ENCODE data around the gene ABCA10.
A peak's percentile ranks its signal among the peaks of the same experiment; 100 is the strongest.
"Not testable (repeated sequence)": the region's sequence is repeated elsewhere in the genome, so short reads cannot be mapped to it uniquely, and the experiment has no call there.

The ABCA10 gene

GRCh38 chr17:69228576-69228975, at the start of gene ABCA10:
Gene ABCA10 (minus strand): TSS chr17:69228824. CDS start chr17:69225358, 3,466 bp downstream.
- DNase-seq (ENCODE audit: low read depth), result peak; percentile 28

DNA sequence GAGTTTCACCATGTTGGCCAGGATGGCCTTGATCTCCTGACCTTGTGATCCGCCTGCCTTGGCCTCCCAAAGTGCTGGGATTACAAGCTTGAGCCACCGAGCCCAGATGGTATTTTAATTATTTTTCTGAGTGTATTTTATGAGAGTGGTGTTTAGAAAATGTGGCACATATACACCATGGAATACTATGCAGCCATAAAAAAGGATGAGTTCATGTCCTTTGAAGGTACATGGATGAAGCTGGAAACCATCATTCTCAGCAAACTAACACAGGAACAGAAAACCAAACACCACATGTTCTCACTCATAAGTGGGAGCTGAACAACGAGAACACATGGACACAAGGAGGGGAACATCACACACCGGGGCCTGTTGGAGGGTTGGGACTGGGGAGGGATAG, 47.7 kb upstream of the ABCA10 start:
- not testable (repeated sequence) for DNase-seq (ENCODE audit: low read depth)

- DNase-seq (ENCODE audit: low read depth), result no peak
Measured at GRCh38 chr17:69275751-69276150, 47.1 kb upstream of the ABCA10 start.

DNA sequence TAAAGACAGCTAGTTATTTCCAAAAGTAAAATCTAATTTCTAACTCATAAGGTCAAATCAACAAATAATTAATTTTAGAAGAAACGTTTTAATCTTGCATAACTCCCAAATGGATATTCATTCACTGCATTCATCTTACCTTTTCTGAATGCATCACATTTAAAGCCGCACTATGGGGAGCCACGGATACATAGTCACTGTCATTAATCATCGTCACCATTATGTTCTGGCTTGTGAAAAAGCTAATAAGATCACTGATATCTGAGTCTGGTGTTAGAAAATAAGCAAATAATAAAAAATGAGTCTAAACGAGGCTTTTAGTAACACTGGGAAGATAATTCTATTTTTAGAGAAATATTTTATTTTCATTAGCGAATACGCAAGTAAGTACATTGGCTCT, 42.4 kb upstream of the ABCA10 start:
- DNase-seq (ENCODE audit: low read depth), result no peak

DNA sequence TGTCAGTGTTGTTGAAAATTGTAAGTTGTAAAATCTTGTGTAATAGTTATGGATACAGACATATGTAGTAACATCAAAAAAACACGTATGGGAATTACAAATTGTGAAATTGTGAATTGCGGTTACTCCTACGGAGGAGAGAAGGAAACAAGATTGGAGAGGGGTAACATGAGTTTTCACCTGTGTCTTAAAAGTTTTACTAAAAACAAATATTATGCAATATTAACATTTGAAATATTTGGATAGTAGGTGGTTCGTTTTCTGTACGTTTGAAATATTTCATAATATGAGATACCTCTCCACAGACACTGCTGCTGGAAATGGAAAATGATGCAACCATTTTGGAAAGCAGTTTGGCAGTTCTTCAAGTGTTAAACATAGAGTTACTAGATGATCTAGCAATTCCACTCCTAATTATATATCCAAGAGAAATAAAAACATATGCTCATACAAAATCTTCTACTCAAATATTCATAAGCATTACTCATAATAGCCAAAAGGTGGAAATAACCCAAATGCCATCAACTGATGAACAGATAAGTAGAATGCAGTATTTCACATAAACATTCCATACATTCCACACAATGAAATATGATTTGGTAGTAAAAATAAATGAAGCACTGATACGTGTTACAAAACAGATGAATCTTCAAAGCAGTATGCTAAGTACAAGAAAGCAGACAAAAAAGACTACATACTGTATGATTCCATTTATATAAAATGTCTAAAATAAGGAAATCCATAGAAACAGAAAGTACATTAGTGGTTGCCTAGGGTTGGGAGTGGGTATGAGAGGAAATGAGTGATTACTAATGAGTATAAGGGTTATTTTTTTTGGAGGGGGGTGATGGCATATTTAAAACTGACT, 40.7 kb upstream of the ABCA10 start:
- DNase-seq (ENCODE audit: low read depth), result peak; percentile 85

- peak; percentile 77 for DNase-seq (ENCODE audit: low read depth)
Measured at GRCh38 chr17:69268543-69269014, 40.0 kb upstream of the ABCA10 start.

DNA sequence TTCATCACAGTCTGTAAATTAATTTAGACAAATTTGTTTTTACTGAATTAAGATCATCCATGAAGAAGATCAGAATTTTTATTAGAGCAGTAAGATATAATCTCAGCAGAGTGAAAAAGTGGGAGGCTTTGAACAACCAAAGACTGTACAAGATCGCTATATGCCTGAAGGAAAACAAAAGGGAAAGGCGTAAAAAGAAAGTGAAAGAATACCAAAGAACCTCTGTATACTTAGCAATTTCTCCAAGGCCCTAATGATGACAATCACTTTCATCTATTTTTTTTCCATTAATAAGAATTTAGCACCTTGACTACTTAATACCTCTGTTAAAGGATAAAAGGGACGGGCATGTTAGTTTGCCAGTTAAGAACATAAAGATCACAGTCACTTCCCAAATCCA, 38.6 kb upstream of the ABCA10 start:
- DNase-seq (ENCODE audit: low read depth), result no peak

DNA sequence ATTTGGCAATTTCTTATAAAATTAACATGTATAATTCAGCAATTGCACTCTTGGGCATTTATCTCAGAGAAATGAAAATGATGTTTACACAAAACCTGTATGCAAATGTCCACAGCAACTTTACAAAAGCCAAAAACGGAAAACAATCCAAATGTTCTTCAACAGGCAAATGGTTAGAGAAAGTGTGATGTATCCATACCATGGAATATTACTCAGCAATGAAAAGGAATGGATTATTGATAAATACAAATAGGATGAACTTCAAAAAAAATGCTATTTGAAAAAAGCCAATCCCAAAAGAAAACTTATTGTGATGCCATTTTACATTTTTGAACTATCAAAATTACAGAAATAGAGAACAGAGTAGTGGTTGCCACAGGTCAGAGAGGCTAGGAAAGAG, 37.2 kb upstream of the ABCA10 start:
- DNase-seq (ENCODE audit: low read depth), result no peak

GRCh38 chr17:69254187-69254586, 25.6 kb upstream of the ABCA10 start:
- DNase-seq (ENCODE audit: low read depth), result peak; percentile 49

GRCh38 chr17:69250641-69251040, 22.0 kb upstream of the ABCA10 start:
- DNase-seq (ENCODE audit: low read depth), result peak; percentile 58

DNA sequence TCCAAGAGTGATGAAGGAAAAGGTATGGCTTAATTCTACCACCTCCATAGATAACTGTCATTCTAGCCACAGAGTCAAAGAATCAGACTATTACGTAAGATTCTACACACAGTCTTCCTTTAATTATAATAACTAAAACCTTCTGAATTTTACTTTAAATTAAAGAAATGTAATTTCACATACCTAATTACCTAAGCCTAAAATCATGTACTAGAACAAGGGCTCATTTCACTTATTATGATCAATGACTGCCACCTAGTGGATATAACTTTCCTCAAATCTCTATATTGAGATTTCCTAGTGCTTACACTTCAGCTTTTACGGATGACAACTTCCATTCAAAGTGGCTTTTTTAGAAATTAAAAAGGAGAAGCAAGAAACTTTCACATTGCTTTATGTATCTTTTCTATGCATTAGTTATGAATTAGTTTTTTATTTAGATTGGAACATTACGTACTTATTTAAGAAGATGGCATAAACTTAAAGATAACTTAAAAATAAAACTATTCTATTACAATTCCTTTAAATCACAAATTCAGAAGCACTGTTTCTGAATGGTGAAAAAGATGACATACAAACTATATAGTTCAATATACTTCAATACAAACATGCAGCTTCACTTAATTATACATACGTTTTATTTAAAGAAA, 18.2 kb upstream of the ABCA10 start:
- DNase-seq (ENCODE audit: low read depth), result peak; percentile 56

- DNase-seq (ENCODE audit: low read depth), result no peak
Measured at GRCh38 chr17:69246202-69246601, 17.6 kb upstream of the ABCA10 start.

- DNase-seq (ENCODE audit: low read depth), result no peak
Measured at GRCh38 chr17:69245617-69246016, 17.0 kb upstream of the ABCA10 start.

DNA sequence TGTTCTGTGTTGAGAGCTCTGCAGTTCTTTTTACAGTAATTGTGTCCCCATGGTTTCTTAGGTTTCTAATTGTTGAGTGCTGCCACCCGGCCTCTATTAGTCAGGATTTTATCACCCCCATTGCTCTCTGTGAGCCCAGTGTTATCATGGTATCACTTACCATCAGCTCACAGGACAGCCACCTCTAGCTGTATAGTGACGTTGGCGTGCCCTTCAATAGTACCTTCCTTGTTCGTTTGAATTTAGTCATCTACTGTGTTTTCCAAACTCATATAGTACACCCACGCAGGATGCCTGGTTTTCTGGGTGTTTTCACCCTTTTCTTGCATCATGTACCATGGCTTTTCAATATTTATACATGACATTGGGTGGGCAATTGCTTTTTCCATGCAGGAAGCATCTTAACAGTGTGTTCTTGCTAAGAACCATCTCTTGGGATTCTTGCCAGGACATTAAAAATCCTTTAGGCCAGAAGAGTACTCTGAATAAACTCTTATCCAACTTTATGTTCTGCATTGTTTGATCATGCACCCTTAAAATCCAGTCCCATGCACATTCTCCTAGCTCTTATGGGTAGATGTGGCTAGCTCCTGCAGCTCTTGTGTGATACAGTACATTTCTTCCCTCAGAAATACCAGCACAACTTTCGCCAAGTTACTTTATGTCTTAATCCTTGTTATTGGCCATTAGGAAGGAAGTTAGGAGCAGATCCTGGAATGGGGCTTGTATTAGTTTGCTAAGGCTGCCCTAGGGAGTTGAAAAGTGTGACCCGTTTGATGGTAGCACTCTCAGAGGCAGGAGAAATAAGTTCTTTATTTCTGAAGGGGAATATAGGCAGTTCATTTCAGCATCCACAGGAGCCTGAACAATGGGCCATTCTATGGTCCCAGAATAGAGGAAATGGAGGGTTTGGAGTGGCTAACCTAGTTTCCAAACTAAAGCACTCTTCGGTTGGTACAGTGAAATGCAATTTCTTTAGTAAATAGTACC, 11.3 kb upstream of the ABCA10 start:
- DNase-seq (ENCODE audit: low read depth), result no peak

DNA sequence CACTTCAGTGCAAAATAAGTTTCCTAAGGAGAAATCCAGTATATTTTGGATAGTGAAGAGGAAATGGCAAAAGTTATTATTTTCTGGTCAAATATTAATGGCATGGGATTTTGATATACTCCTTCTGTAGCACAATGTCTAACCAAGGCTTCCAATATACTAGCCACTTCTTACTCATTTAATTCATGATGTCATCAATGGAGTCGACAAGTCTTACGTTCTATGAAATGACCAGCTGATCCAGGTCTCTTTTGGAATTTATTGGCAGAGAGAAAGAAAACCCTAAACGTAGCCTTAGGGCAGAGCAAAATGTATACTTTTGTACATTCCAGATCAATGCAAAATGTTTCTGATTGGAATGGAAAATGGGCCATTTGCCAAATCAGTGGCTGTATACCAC, 8.3 kb upstream of the ABCA10 start:
- DNase-seq (ENCODE audit: low read depth), result no peak

DNA sequence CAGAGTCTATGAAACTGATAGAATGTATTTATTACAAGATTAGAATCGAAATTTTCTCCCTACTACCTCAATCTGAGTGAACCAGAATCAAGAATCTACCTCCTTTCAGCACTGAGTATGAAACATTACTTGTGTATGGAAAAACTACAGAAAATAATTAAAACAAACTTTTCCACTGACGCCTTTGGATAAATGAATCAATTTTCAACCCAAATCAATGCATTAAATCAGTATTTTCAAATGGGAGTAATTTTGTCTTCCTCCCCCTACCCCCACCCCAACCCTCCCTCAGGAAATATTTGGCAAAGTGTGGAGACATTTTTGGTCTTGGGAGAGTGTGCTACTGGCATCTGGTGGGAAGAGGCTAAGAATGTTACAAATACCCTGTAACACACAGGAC, 7.8 kb upstream of the ABCA10 start:
- DNase-seq (ENCODE audit: low read depth), result no peak

DNA sequence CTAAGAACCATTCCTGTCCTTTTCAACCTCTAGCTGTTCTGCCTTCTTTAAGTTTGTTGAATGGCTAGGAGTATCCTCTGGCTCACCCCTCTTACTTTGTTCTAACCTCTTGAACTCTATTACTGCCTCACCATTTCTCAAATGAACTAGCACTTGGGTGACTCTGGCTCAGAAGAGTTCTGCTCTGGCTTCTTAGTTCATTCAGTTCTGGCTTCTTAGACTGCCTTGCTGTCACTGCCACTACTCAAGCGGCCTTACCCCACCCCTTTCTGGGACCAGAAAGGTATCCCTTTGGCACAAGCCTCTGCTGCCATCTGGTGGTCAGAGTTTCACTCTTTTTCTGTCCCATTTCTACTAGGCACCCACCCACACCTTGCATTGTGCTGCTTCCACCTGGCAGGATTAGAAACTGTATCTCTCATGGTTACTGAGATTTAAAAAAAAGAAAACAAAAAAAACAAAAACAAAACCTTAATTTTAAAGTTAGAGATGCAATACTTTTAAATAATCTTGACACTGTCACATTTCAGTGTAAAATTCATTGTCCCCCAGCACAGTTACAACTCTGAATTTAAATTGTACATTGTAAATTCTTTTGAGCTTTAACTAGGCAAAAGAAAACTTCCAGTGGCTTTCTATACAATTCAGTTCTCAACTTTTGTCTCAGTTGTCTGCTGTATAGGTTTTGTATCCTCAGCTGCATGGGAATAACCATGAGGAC, 6.9 kb upstream of the ABCA10 start:
- peak; percentile 78 for DNase-seq (ENCODE audit: low read depth)

DNA sequence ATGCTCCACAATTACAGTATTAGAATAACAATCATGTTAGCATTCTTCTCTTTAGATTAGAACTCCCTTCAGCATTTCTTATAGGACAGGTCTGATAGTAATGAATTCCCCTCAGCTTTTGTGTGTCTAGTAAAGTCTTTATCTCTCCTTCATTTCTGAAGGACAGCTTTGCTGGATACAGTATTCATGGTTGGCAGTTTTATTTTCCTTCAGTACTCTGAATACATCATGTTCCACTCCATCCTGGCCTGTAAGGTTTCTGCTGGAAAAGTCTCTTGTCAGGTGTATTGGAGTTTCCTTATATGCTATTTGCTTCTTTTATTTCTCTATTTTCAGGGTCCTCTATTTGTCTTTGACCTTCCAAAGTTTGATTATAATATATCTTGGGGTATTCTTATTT, 4.0 kb upstream of the ABCA10 start:
- no peak for DNase-seq (ENCODE audit: low read depth)

GRCh38 chr17:69231521-69231920, 2.9 kb upstream of the ABCA10 start:
- DNase-seq (ENCODE audit: low read depth), result no peak

- DNase-seq (ENCODE audit: low read depth), result no peak
Measured at GRCh38 chr17:69230939-69231338, 2.3 kb upstream of the ABCA10 start.

GRCh38 chr17:69228018-69228417, 606 bp downstream of the ABCA10 start:
- DNase-seq (ENCODE audit: low read depth), result no peak

Data from iris pigment epithelial cell (primary cell).